ENCODE results near the gene CEP44.

DNA sequence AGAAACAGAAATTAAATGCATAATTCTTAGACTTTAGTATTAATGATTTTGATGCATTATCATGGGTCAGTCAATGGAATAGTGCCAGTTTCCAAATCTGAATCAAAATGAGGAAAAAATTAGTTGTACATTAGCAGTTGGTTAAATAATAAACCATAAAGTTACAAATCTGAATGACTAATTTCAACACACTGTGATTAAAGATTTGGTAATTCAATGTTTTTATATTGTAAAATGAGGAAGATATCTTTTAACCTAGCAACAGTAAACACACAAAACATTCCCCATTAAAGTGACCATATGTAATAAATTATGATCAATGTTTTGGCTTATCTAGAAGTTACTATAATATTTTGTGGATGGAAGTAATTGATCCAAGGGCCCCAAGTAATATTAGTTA lies 1.8 kb upstream of the CEP44 start:
- TF ChIP-seq, protein P1, sequence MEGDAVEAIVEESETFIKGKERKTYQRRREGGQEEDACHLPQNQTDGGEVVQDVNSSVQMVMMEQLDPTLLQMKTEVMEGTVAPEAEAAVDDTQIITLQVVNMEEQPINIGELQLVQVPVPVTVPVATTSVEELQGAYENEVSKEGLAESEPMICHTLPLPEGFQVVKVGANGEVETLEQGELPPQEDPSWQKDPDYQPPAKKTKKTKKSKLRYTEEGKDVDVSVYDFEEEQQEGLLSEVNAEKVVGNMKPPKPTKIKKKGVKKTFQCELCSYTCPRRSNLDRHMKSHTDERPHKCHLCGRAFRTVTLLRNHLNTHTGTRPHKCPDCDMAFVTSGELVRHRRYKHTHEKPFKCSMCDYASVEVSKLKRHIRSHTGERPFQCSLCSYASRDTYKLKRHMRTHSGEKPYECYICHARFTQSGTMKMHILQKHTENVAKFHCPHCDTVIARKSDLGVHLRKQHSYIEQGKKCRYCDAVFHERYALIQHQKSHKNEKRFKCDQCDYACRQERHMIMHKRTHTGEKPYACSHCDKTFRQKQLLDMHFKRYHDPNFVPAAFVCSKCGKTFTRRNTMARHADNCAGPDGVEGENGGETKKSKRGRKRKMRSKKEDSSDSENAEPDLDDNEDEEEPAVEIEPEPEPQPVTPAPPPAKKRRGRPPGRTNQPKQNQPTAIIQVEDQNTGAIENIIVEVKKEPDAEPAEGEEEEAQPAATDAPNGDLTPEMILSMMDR (conservative IDR thresholded peaks at IDR 0.05; ENCODE audit: low read length) = no peak
- TF ChIP-seq EZH2phosphoT487 (IDR thresholded peaks at IDR 0.05; ENCODE audit: borderline replicate concordance, low read depth, low read length) = no peak
